GM21528 (cell line): ENCODE data around the gene MBOAT1.
A peak's percentile ranks its signal among the peaks of the same experiment; 100 is the strongest.

Experiments used
- ATAC-seq: cut with Tn5 transposase; IDR thresholded peaks from one replicate; pipeline ENCODE4 v1.9.1; 2021; ENCODE audit warnings: mild to moderate bottlenecking, moderate library complexity; ENCODE audit not compliant: unreplicated experiment, low FRiP score

MBOAT1 gene

DNA sequence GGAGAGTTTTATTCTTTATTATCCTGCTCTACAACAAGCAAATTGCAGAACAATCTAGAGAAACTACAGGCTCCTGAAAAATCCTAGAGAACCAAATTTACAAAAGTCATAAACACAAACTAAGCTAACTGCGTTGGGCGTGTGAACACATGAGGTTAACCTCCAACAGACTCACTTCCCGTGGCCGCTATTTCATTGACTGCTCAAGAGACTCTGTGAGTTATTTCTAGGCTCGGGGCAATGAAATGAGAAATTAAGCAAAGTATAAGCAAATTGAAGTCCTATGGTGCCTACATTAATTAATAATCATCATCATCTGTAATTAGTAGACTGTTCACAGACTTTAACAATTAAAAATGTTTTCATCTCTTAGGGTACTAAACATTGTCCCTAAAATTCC is 100.0 kb downstream of the MBOAT1 start:
- no peak for ATAC-seq

DNA sequence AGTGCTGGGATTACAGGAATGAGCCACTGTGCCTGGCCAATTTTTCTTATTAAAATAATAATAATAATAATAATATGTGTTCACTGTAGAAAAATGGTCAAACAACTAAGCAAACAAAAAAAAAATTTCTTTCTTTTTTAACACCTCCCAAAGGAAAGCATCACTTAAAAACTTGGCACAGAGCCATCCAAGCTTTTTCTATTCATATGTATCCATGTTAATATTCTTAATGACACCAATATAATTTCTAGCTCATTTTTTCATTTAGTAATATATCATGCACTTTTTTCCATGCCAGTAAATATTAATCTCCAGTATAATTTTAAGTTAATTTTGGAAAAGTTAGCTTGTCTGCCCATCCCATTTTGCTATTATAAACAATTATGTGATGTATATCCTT is 101.8 kb downstream of the MBOAT1 start:
- ATAC-seq = no peak

DNA sequence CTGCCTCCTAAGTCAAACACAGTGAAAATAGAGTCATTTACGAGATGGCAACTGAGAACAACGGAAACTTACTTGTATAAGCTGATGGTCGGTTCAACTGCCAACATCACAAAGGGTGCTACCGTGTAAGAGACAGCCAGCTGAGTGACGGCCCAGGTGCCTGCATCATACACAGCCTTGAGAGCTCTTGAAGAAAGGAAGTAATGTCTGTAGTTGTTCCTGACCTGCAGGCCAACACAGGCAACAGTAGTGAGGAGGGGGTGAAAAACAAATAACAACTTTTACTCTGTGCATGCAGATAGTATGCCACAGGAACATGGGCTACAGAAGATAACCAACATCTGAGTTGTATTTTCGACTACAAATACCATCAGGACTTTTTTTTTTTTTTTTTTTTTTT is 102.7 kb downstream of the MBOAT1 start:
- ATAC-seq = no peak

DNA sequence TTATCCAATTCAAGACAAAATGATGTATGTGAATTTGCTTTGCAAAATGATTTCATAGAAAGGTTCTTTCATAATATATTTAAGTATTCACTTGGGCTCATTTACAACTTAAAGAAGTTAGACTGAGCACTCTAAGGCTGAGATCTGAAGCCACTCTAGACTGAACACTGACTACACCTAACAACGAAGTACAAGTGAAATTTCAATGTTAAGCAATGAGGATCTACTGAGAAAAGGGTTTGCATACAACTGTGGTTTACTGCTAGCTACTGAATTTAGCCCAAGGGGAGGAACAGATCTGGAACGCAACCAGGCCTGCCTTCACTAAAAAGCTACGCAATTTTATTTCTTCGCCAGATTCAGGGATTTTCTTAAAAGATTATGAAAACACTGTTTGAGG is 106.4 kb downstream of the MBOAT1 start:
- ATAC-seq = no peak

DNA sequence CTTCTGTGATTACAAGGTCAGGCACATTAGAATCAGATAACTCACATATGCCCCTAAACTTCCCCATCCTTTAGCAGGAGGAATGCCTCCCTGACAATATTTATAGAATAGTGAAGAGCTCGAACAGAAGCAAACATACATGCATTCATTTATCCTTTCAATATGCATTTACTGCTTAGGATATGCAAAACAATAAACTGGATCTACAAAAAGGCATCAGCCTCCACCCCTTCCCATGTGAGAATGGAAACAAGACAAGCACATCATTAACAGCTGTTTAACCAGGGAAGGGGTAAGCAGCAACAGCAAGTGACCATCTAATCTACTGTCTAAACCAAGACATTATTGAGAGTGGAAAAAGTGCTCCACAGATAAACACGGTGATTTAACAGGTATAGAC is 107.6 kb downstream of the MBOAT1 start:
- no peak for ATAC-seq

DNA sequence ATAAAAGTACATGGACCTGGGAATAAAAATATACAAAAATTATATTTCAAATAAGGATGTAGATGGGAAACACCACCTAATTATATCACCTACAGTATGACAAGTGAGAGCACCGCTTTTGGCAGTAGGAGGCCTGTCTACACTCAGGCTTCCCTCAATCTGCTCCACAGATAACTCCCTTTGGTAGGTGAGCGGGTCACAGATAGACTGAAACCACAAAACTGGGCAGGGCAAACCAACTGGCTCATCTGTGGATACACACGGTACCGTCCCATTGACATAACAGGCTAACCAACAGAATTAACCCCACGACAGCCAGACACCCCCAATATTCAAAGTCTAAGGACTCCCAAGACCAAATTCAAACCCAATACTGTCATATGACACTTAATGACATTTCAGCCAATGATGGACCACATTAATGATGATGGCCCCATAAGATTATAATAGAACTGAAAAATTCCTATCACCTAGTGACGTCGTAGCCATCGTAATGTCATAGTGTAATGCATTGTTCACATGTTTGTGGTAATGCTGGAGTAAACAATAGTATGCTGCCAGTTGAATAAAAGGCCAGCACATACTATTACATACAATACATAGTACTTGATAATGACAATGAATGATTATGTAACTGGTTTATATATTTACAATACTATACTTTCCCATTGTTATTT is 109.7 kb downstream of the MBOAT1 start:
- ATAC-seq = no peak

DNA sequence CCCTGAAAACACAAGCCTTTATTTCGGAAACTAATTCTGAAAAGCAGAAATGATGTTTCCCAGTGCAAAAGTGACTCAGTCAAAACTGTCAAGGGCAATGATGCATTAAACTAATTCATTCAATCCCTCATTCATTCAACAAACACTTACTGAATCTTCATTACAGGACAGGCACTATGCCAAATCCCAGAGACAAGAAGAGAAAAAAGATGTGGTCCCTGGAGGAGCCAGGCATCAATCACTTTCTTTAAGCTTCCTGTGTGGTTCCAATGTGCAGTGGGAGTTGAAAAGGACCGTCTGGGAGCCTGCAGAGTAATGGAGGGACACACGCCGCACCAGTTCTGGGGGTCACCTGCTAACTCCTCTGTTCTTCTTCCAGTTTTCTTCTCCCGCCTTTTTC is 113.1 kb downstream of the MBOAT1 start:
- no peak for ATAC-seq

DNA sequence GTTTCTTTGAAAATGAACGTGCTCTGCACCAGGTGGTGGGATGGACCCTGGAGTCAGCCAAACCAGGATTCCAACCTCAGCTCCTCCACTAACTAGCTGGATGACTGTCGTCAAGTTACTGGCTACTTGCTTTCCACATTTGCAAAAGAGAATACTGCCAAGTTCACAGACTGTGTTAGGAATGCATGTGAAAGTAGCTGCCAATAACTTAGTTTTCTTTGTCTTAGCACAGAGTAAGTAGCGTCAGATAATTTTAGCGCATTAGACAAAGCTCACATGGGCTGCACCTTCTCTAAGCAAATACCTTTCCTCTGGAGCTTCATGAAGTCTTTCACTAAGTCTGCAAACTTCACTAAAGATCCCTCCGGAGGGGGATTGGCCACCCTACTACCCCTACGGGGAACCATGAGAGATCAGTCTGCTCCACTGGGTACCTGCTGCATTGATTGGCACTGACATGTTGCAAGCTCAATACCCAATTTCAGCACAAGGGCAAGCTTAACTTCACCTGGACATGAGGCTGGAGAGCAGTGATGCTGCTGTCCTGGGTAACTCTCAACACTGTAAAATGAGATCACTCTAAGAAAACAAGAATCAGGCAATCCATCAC is 113.9 kb downstream of the MBOAT1 start:
- no peak for ATAC-seq

DNA sequence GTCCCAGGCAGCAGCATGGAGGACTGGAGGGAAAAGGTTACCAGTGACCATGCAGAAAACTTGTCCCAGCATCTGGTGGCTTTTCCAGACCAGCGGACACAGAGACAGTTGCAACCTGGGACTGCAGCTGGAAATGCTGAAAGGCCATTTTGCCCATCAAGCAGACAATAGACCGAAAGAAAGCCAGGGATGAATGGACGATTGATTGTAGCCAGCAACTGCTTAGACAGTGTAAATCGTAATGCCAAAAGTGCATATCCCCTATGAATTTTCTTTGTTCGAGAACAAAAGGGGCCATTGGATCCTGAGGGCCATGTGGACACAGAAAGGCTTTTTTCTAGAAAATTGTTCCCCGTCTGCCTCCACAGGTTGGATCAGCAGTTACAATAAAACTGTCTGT is 115.7 kb downstream of the MBOAT1 start:
- no peak for ATAC-seq

DNA sequence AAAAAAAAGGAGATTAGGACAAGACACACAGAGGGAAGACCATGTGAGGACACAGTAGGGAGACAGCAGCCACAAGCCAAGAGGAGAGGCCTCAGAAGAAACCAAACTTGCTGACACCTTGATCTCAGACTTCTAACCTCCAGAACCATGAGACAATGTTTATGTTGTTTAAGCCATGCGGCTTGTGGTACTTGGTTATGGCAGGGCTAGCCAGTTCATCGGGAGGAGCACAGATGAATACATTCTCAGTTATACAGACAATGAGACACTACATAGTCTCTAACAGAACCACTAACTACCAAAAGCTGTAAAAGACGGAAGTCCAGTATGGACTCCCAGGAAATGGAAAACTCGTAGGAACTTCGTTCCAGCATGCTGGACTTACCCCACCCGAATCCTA is 116.8 kb downstream of the MBOAT1 start:
- ATAC-seq = no peak

DNA sequence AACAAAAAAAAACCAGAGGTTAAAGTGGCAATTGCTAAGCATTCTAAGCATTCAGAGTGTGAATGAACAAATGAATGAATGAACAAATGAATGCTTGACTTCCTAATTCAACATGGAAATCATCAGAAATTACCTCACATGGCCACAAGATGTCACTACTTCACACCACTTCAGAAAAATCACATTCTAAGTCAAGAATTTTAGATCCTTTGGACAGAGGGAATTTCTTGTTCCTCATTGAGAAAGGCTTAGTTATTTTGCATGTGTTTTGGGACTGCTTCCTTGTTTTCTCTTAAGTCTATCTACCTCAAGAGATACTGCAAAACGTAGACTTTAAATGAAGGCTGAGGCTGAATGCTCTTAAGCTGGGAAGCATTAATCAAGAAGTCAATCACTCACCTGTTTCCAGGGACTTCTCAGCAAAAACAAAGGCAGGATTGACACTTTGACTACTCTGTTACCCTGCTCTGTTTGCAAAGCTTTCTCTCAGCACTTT is 120.2 kb downstream of the MBOAT1 start:
- ATAC-seq = no peak

DNA sequence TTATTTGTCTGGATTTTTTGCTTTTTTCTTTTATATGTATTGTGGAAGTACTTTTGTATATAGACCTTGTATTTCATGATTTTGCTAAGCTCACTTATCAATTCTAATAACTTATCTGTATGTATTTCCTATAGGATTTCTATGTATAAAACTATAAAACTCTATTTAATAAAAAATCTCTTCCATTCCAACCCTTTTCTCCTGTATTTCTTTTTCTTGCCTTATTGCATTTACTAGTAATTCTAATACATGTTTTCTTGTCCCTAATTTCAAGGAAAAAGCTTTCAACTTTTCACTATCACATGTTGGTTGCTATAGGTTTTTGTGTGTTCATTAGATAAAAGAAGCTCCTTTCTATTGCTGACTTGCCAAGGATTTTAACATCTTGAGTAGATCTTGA is 125.3 kb downstream of the MBOAT1 start:
- no peak for ATAC-seq

DNA sequence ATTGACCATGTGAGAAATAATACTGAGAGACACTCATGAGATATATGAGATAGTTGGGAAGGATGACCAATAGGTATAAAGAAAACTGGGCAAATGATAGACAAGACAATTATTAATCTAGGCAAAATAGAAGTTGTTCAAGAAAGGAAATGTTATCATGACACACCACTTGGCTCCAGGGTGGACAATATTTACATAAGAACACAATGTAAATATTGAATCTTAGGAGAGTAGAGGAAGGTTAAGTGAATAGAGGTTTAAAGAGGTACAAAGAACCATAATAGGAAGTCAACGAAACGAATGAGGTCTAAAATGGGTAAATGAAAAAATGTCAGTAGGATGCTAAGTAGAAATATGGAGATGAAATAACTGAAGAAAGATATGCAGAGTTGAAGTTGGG is 126.5 kb downstream of the MBOAT1 start:
- ATAC-seq = no peak

DNA sequence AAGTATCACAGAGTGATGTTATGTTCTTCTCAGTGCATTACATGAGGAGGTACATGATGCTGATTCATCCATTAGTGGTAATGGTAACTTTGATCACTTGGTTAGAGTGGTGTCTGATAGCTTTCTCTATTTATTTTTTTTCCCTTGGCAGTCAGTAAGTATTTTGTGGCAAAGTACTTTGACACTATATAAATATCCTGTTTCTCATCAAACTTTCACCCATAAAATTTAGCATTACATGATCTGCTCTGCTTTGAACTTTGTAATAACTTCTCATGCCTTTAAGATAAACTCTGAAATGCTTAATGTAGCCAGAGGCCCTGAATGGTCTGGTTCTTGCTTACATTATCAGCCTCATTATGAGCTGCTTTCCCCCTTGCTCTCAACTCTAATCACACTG is 127.9 kb downstream of the MBOAT1 start:
- no peak for ATAC-seq

DNA sequence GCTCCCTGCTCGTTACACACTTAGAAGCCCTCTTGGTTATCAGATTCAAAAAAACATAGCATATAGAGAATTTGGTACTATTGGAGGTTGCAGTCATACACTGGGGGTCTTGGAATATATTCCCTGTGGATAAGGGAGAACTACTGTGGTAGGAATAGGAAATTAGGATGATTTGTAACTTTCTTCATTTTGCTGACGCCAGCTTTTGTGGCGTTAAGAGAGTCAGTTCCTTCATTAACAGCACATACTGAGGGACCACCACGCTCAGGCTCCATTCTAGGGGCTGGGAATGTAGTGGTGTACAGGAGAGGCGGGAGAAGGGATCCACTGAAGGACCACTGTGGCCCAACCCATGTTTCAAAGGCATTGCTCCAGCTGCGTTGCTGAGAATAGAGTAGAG is 140.3 kb downstream of the MBOAT1 start:
- ATAC-seq = no peak

DNA sequence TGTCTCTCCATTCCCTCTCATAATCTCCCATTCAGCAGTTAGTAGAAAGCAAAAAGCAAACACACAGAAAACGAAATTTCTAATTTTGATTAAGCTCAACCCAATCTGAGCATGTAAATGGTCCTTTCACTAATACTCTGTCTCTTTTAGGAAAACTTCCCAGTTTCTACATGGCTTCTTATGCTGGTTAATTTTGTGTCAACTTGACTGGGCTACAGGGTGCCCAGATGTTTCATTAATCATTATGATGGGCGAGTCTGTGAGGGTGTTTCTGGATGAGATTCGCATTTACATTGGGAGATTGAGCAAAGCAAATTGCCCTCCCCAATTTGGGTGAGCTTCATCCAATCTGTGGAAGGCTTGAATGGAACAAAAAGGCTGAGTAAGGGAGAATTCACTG is 142.2 kb downstream of the MBOAT1 start:
- ATAC-seq = no peak

DNA sequence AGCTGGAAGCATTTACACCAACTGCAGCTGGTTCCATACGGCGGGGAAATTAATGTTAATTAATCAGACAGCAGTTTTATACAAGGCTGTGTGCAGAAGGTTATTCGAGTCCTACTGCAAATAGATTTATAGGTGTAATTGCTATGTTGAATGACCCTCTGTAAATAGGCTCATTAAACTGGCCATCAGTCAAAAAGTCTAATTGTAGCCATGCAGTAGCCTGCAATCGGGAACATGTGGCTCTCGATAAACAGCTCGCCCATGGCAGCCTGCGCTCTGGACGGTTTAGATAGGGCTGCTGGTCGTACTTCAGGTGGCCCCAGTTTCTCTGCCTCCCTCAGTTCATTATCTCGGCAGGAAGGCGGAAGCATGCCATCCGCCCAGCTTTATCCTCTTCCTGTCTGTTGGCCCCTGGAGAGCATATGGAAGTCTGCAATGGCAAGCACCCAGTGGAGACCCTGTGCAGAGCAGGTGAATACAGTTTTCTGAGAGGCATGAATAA is 143.2 kb downstream of the MBOAT1 start:
- no peak for ATAC-seq

DNA sequence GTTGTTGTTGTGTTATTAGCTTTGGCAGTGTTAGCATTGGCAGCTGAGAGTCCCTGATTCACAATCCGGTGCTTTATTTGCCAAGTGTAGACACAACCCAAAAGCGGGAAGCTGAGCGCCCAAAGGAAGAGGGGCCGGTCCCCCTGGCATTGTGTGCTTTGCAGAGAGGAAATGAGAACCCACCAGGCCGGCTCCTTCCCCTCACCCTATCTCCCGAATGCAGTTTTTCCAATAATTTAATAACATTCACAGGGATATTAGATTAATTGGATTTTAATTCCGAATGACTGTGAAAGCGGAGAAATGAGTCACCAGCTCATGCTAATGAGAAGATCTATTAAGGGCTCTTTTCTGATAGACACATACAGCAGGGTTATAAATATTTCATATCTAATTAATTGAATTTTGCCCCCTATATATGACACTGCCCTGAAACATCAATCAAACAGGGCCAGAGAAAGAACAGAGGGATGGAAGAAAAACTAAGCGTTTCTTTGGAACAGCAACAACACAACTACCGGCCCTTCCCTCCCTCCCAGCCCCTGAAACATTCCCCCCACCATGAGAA is 143.8 kb downstream of the MBOAT1 start:
- no peak for ATAC-seq

DNA sequence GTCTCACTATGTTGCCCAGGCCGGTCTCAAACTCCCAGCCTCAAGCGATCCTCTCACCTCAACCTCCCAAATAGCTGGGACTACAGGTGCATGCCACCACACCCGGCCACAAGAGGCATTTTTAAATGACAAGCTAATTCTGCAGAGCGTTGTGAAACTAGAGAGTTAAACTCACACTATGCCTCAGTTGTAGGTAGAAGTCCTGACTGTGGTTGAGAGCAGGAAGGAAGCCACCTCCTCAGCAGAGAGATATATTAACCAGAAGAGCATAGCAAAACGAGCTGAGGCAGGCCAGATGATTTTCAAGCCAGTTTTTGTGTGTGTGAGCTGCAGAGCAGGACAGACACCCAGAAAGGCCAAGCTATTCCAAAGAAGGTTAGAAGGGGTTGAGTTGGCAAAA is 150.3 kb downstream of the MBOAT1 start:
- peak; percentile 91 for ATAC-seq

DNA sequence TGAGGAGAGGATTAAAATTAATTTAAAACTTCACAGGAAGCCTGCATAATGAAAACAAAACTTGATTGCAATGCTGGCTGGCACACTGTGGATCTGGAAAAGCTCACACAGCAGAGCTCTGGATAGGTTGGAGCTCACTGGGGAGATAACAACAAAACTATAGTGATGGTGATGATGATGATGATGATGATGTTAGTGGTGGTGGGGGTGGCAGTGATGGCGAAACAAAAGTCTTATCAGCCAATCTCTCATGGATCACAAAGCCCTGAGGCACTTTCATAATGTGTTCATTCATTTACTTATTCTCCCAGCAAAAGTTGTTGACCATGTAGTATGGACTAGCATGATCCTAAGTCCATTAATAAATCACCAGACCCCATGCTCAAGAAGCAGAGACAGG is 152.0 kb downstream of the MBOAT1 start:
- no peak for ATAC-seq

DNA sequence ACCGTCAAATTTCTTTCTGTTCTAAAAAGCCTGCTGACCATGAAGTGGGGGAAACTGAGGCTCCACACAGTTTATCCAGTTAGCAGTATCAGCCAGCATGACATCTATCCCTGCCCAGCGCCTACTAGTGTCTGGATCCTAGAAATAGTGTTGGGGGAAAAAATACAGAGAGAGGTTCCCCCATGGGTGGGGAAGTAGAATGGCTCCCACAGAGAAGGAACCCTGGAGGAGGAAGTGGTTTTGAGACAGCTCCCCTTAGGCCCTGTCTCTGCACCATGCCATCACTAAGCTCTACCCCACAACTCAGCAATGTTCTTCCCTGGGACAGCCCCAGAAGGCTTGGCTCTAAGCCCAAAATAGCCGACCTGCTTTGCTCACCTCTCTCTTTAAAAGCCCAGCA is 153.4 kb downstream of the MBOAT1 start:
- no peak for ATAC-seq
